Measurements from ENCODE around the gene SNHG17. TPM values are rescaled to one million over a fixed set of nuclear protein-coding genes. Genes with fewer than 3 reads are reported as not detected.
"Not testable (repeated sequence)": the region's sequence is repeated elsewhere in the genome, so short reads cannot be mapped to it uniquely, and the experiment has no call there.

SNHG17 gene
- total and polyA plus RNA-seq, 12 donors, result 6.4 to 68.0 (median 22.3) TPM

- no peak overlapping the region for H3K27ac ChIP-seq
- H3K9me3 ChIP-seq (replicated peaks in 1 of 3), result no peaks in the 10 kb centered on the region
- WGBS, 4 donors, result 69 to 76% (median 71%) methylated on average over 9 of the region's 9 CpGs
- DNase-seq, result no peak
- H3K27me3 ChIP-seq, result no peaks in the 10 kb centered on the region
- TF ChIP-seq POLR2A (IDR thresholded peaks at IDR 0.05), result no peak
- TF ChIP-seq, protein P1, sequence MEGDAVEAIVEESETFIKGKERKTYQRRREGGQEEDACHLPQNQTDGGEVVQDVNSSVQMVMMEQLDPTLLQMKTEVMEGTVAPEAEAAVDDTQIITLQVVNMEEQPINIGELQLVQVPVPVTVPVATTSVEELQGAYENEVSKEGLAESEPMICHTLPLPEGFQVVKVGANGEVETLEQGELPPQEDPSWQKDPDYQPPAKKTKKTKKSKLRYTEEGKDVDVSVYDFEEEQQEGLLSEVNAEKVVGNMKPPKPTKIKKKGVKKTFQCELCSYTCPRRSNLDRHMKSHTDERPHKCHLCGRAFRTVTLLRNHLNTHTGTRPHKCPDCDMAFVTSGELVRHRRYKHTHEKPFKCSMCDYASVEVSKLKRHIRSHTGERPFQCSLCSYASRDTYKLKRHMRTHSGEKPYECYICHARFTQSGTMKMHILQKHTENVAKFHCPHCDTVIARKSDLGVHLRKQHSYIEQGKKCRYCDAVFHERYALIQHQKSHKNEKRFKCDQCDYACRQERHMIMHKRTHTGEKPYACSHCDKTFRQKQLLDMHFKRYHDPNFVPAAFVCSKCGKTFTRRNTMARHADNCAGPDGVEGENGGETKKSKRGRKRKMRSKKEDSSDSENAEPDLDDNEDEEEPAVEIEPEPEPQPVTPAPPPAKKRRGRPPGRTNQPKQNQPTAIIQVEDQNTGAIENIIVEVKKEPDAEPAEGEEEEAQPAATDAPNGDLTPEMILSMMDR (IDR thresholded peaks at IDR 0.05), result no peak
- peaks cover 0 to under 1% of the 10 kb centered on the region in 2 donors for H3K4me1 ChIP-seq (replicated peaks in 1 of 2)
- intact Hi-C loops (cut with DNase I), result no loop called here
- H3K4me3 ChIP-seq, result no peak overlapping the region
- no peaks in the 10 kb centered on the region for H3K36me3 ChIP-seq (replicated peaks in 1 of 2)
Observed at GRCh38 chr20:38441916-38442315, 6.8 kb upstream of the SNHG17 start.

GRCh38 chr20:38441110-38441509 lies 6.0 kb upstream of the SNHG17 start:
- H3K4me3 ChIP-seq; H3K27ac ChIP-seq; intact Hi-C loops (cut with DNase I); H3K4me1 ChIP-seq (replicated peaks in 1 of 2); H3K36me3 ChIP-seq (replicated peaks in 1 of 2); H3K9me3 ChIP-seq (replicated peaks in 1 of 3); DNase-seq; H3K27me3 ChIP-seq: not testable (repeated sequence)
- WGBS, 4 donors, result 77 to 92% (median 86%) methylated on average over 8 of the region's 8 CpGs

DNA sequence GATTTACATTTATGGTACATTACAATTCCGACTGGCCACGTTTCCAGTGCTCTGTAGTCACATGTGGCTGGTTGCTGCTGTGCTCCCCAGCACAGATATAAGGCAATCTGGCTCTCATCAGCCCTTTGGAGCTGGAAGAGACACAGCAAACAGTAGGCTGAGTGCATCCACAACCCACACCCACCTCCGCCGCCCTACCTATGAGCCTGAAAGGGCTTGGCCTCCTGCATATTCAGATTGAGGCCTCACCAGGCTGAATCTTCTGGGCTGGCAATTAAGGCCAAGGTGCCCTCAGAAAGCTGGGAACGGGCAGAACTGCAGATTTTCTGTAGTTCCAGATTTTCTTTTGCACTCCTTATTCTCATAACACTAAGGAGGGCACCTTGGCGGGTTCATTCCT lies 2.7 kb upstream of the SNHG17 start:
- intact Hi-C loops (cut with DNase I), result no loop called here

DNA sequence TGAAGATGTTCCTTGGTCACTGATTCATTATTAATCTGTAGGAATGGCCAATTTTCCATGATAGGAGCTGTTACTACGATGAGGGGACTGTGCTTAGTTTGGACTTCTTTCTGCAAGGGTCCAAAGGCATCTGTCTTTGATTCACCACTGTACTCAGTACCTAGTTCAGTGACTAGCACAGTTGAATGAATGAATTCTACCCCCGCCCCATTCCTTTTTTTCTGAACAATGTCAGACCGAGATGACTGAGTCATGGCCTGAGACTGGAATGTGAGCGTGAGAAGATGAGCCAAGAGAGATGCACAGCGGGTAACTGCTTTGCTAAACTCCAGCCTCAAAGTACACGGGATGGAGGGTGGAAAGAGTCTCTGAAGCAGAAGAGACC lies 419 bp upstream of the SNHG17 start:
- TF ChIP-seq POLR2A (IDR thresholded peaks at IDR 0.05), result no peak
- TF ChIP-seq, protein P1 (IDR thresholded peaks at IDR 0.05), result no peak
- no peaks in the 10 kb centered on the region for H3K27me3 ChIP-seq
- 58 to 60% (median 59%) methylated on average over 6 of the region's 6 CpGs for WGBS, 4 donors
- intact Hi-C loops (cut with DNase I), result no loop called here
- no peak overlapping the region for H3K27ac ChIP-seq
- DNase-seq, result no peak
- peaks cover 6 to 19% of the 10 kb centered on the region in 2 donors for H3K4me1 ChIP-seq (replicated peaks in 1 of 2)
- peaks cover 0 to 32% of the 10 kb centered on the region in 2 donors for H3K36me3 ChIP-seq (replicated peaks in 1 of 2)
- no peaks in the 10 kb centered on the region for H3K9me3 ChIP-seq (replicated peaks in 1 of 3)
- no peak overlapping the region for H3K4me3 ChIP-seq

More for the DNA sequence above, 2.7 kb upstream of the SNHG17 start:
- Histone ChIP-seq H3K27ac (no peak overlapping the region), H3K27me3 (no peaks in the 10 kb centered on the region), H3K9me3 (replicated peaks in 1 of 3) (no peaks in the 10 kb centered on the region), H3K36me3 (replicated peaks in 1 of 2) (peaks cover 0 to 9% of the 10 kb centered on the region in 2 donors), H3K4me3 (no peak overlapping the region), H3K4me1 (replicated peaks in 1 of 2) (peaks cover 6 to 17% of the 10 kb centered on the region in 2 donors)
- 80 to 87% (median 85%) methylated on average over 6 of the region's 6 CpGs for WGBS, 4 donors
- TF ChIP-seq POLR2A (IDR thresholded peaks at IDR 0.05), result no peak
- TF ChIP-seq, protein P1 (IDR thresholded peaks at IDR 0.05), result no peak
- DNase-seq, result no peak

GRCh38 chr20:38434301-38434741 lies 807 bp downstream of the SNHG17 start:
- Histone ChIP-seq H3K36me3 (replicated peaks in 1 of 2) (peaks cover 0 to 44% of the 10 kb centered on the region in 2 donors), H3K27me3 (no peaks in the 10 kb centered on the region), H3K27ac (peak overlapping the region; percentile 67 to 88 (median 87)), H3K9me3 (replicated peaks in 1 of 3) (no peaks in the 10 kb centered on the region), H3K4me3 (peak overlapping the region in 2 of 4 donors; percentile 64 to 81), H3K4me1 (replicated peaks in 1 of 2) (peaks cover 6 to 19% of the 10 kb centered on the region in 2 donors)
- 1 to 5% (median 4%) methylated on average over 7 to 16 of the region's 16 CpGs for WGBS, 4 donors
- TF ChIP-seq, protein P1 (IDR thresholded peaks at IDR 0.05), result no peak
- no peak for TF ChIP-seq POLR2A (IDR thresholded peaks at IDR 0.05)
- intact Hi-C loops (cut with DNase I), result no loop called here
- DNase-seq, result peak in 4 of 7 donors; percentile 37 to 63 (median 50)
